HG02981 (cell line): ENCODE data around the gene SPNS2.

Source experiments
- ATAC-seq: cut with Tn5 transposase; IDR thresholded peaks from one replicate; pipeline ENCODE4 v1.9.1; 2021; ENCODE audit warnings: mild to moderate bottlenecking, moderate library complexity; ENCODE audit not compliant: unreplicated experiment

Gene SPNS2

GRCh38 chr17:4502466-4503154 lies 3.9 kb downstream of the SPNS2 start:
- no peak for ATAC-seq

- ATAC-seq = no peak
Measured at GRCh38 chr17:4503283-4504025, 4.8 kb downstream of the SPNS2 start.

GRCh38 chr17:4504188-4504587 lies 5.5 kb downstream of the SPNS2 start:
- no peak for ATAC-seq

- no peak for ATAC-seq
Measured at GRCh38 chr17:4505187-4505586, 6.5 kb downstream of the SPNS2 start.

- no peak for ATAC-seq
Measured at GRCh38 chr17:4506175-4506813, 7.6 kb downstream of the SPNS2 start.

- ATAC-seq = no peak
Measured at GRCh38 chr17:4506892-4507291, 8.2 kb downstream of the SPNS2 start.

- ATAC-seq = no peak
Measured at GRCh38 chr17:4507361-4508111, 8.9 kb downstream of the SPNS2 start.

GRCh38 chr17:4508207-4508606 lies 9.5 kb downstream of the SPNS2 start:
- no peak for ATAC-seq

GRCh38 chr17:4509401-4509800 lies 10.7 kb downstream of the SPNS2 start:
- no peak for ATAC-seq

- ATAC-seq = no peak
Measured at GRCh38 chr17:4509923-4510617, 11.4 kb downstream of the SPNS2 start.

GRCh38 chr17:4510618-4510941 lies 11.9 kb downstream of the SPNS2 start:
- ATAC-seq = no peak

GRCh38 chr17:4511199-4511932 lies 12.7 kb downstream of the SPNS2 start:
- ATAC-seq = no peak

- ATAC-seq = no peak
Measured at GRCh38 chr17:4512156-4513112, 13.8 kb downstream of the SPNS2 start.

GRCh38 chr17:4513113-4514032 lies 14.7 kb downstream of the SPNS2 start:
- ATAC-seq = no peak

- no peak for ATAC-seq
Measured at GRCh38 chr17:4514206-4514605, 15.5 kb downstream of the SPNS2 start.

- no peak for ATAC-seq
Measured at GRCh38 chr17:4514779-4515178, 16.1 kb downstream of the SPNS2 start.

GRCh38 chr17:4515501-4515900 lies 16.8 kb downstream of the SPNS2 start:
- ATAC-seq = no peak

GRCh38 chr17:4516735-4517134 lies 18.1 kb downstream of the SPNS2 start:
- ATAC-seq = no peak
